Measurements from ENCODE around the gene KIF17. TPM values are rescaled to one million over a fixed set of nuclear protein-coding genes. Genes with fewer than 3 reads are reported as not detected.

The KIF17 gene
- total and polyA plus RNA-seq, 9 donors = 0.56 to 6.2 (median 2.2) TPM

GRCh38 chr1:20691872-20692271 lies 25.9 kb downstream of the KIF17 start:
- no peaks in the 10 kb centered on the region for H3K36me3 ChIP-seq
- H3K4me3 ChIP-seq = no peak overlapping the region
- TF ChIP-seq, protein P1, sequence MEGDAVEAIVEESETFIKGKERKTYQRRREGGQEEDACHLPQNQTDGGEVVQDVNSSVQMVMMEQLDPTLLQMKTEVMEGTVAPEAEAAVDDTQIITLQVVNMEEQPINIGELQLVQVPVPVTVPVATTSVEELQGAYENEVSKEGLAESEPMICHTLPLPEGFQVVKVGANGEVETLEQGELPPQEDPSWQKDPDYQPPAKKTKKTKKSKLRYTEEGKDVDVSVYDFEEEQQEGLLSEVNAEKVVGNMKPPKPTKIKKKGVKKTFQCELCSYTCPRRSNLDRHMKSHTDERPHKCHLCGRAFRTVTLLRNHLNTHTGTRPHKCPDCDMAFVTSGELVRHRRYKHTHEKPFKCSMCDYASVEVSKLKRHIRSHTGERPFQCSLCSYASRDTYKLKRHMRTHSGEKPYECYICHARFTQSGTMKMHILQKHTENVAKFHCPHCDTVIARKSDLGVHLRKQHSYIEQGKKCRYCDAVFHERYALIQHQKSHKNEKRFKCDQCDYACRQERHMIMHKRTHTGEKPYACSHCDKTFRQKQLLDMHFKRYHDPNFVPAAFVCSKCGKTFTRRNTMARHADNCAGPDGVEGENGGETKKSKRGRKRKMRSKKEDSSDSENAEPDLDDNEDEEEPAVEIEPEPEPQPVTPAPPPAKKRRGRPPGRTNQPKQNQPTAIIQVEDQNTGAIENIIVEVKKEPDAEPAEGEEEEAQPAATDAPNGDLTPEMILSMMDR (IDR thresholded peaks at IDR 0.05) = no peak
- no peak for TF ChIP-seq POLR2A (IDR thresholded peaks at IDR 0.05)
- no peak for TF ChIP-seq EP300 (IDR thresholded peaks at IDR 0.05)
- H3K27ac ChIP-seq = no peak overlapping the region
- intact Hi-C loops (cut with DNase I) = no loop called here
- H3K4me1 ChIP-seq (ENCODE audit: insufficient read depth) = no peaks in the 10 kb centered on the region
- H3K9me3 ChIP-seq = no peaks in the 10 kb centered on the region
- no peak for DNase-seq
- 81 to 92% (median 92%) methylated on average over 1 of the region's 1 CpG for WGBS, 3 donors
- H3K27me3 ChIP-seq = no peaks in the 10 kb centered on the region

GRCh38 chr1:20689645-20690056 lies 28.2 kb downstream of the KIF17 start:
- WGBS, 3 donors = 69 to 80% (median 76%) methylated on average over 3 of the region's 3 CpGs
- intact Hi-C loops (cut with DNase I) = loop anchor here in 1 of 4 donors (10.0 kb wide), 1 partner anchor 685 kb away; no protein-coding TSS in a partner anchor
- H3K9me3 ChIP-seq = no peaks in the 10 kb centered on the region
- TF ChIP-seq EP300 (IDR thresholded peaks at IDR 0.05) (no peak), POLR2A (IDR thresholded peaks at IDR 0.05) (no peak)
- TF ChIP-seq, protein P1 (IDR thresholded peaks at IDR 0.05) = no peak
- H3K27ac ChIP-seq = no peak overlapping the region
- no peaks in the 10 kb centered on the region for H3K27me3 ChIP-seq
- no peaks in the 10 kb centered on the region for H3K36me3 ChIP-seq
- H3K4me1 ChIP-seq (ENCODE audit: insufficient read depth) = no peaks in the 10 kb centered on the region
- no peak overlapping the region for H3K4me3 ChIP-seq
- no peak for DNase-seq

- no peaks in the 10 kb centered on the region for H3K9me3 ChIP-seq
- intact Hi-C loops (cut with DNase I) = loop anchor here in 1 of 4 donors (10.0 kb wide), 1 partner anchor 688 kb away; no protein-coding TSS in a partner anchor
- DNase-seq = no peak
- H3K27ac ChIP-seq = no peak overlapping the region
- no peaks in the 10 kb centered on the region for H3K36me3 ChIP-seq
- no peak overlapping the region for H3K4me3 ChIP-seq
- WGBS, 3 donors = 85 to 88% (median 87%) methylated on average over 23 to 26 of the region's 26 CpGs
- TF ChIP-seq POLR2A (IDR thresholded peaks at IDR 0.05) = no peak
- TF ChIP-seq, protein P1 (IDR thresholded peaks at IDR 0.05) = no peak
- no peak for TF ChIP-seq EP300 (IDR thresholded peaks at IDR 0.05)
- no peaks in the 10 kb centered on the region for H3K4me1 ChIP-seq (ENCODE audit: insufficient read depth)
- H3K27me3 ChIP-seq = no peaks in the 10 kb centered on the region
These were observed 30.7 kb downstream of the KIF17 start for GRCh38 chr1:20686883-20687725.

DNA sequence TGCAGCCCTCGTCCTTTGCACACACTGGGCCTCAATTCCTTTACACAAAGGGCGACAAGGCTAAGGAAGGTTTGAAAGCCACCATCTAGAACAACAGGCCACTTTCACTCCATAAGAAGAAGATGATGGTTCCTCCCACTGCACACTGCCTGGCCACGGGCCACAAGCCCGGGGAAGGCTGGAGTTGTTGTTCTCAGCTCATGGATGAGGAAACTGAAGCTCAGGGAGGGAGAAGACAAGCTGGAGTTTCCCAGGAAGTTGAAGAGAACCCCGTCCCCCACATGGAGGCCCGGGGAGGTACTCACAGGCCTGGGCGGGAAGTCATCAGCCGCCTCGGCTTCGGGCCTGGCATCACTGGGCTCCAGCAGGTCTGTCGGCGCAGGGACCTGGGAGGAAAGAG lies 32.1 kb downstream of the KIF17 start:
- Histone ChIP-seq H3K4me1 (ENCODE audit: insufficient read depth) (no peaks in the 10 kb centered on the region), H3K4me3 (no peak overlapping the region), H3K27me3 (no peaks in the 10 kb centered on the region), H3K9me3 (no peaks in the 10 kb centered on the region), H3K36me3 (no peaks in the 10 kb centered on the region), H3K27ac (no peak overlapping the region)
- 74 to 80% (median 78%) methylated on average over 12 of the region's 12 CpGs for WGBS, 3 donors
- TF ChIP-seq, protein P1 (IDR thresholded peaks at IDR 0.05) = no peak
- TF ChIP-seq POLR2A (IDR thresholded peaks at IDR 0.05) (no peak), EP300 (IDR thresholded peaks at IDR 0.05) (no peak)
- DNase-seq = no peak
- intact Hi-C loops (cut with DNase I) = loop anchor here in 1 of 4 donors (10.0 kb wide), 1 partner anchor 689 kb away; no protein-coding TSS in a partner anchor
